ENCODE data around the gene EIF3K. TPM values are rescaled to one million over a fixed set of nuclear protein-coding genes. Genes with fewer than 3 reads are reported as not detected.
A peak's percentile ranks its signal among the peaks of the same experiment; 100 is the strongest.

EIF3K gene
- total and polyA plus RNA-seq, 2 of the 8 experiments (the other 6 are each of a cell fraction or from before 2014, with no cell fraction given) = 329 to 937 TPM

GRCh38 chr19:38682195-38682867 lies 63.3 kb downstream of the EIF3K start:
- 92% methylated on average over 11 of the region's 11 CpGs; no CpG with 5 or more reads in 1 of the 2 experiments for WGBS, 2 experiments (ENCODE audit: extremely low coverage in 1 of 2, insufficient coverage in 1 of 2, insufficient read length in 1 of 2, insufficient replicate concordance in 2 of 2, low coverage in 1 of 2, low lambda C conversion rate in 2 of 2, missing lambda C conversion rate in 1 of 2)
- TF ChIP-seq GTF2F1 (IDR thresholded peaks at IDR 0.05; ENCODE audit: borderline replicate concordance, low read depth, low read length) (no peak), KDM1A (IDR thresholded peaks at IDR 0.05; ENCODE audit: borderline replicate concordance, low read length) (peak; percentile 51; the same call in 1 of the 2 replicates)
- Histone ChIP-seq H3K4me2 (ENCODE audit: insufficient read depth in 1 of 2, low read depth in 2 of 2, low read length in 2 of 2) (peak overlapping the region in 1 of 2 experiments; percentile 26; a peak in 1 of 4 replicates), H3K4me1 (replicated peaks in 1 of 4; ENCODE audit: control insufficient read depth in 3 of 4, insufficient read depth in 4 of 4, low read length in 3 of 4) (peaks cover 28 to 47% (median 42%) of the 10 kb centered on the region in 4 experiments), H3K18ac (ENCODE audit: extremely low read depth, low read length) (peak overlapping the region; percentile 85; the same call in 1 of the 2 replicates), H3K4me3 (ENCODE audit: extremely low read depth in 1 of 4, insufficient read depth in 2 of 4, low read depth in 3 of 4, low read length in 4 of 4) (no peak overlapping the region), H3K79me2 (ENCODE audit: control insufficient read depth in 1 of 2, insufficient read depth in 2 of 2, low read length in 2 of 2) (peaks cover 15 to 90% of the 10 kb centered on the region in 2 experiments), H3K36me3 (ENCODE audit: control insufficient read depth in 2 of 4, insufficient read depth in 4 of 4, low read length in 3 of 4) (no peaks in the 10 kb centered on the region), H4K91ac (replicated peaks; ENCODE audit: insufficient read length, low read length) (no peak overlapping the region), H4K8ac (ENCODE audit: extremely low read depth, insufficient read depth, low read length) (peak overlapping the region; percentile 39; the same call in 1 of the 2 replicates), H2AFZ (ENCODE audit: low read length) (no peak overlapping the region), H3K9me3 (ENCODE audit: insufficient read depth in 2 of 2, low read depth in 1 of 2, low read length in 1 of 2) (no peaks in the 10 kb centered on the region), H3K4ac (replicated peaks; ENCODE audit: insufficient read length, low read depth, low read length) (no peak overlapping the region), H2BK12ac (ENCODE audit: low read depth, low read length) (peak overlapping the region; percentile 96), H3K27ac (ENCODE audit: low read depth, low read length) (peak overlapping the region; percentile 95), H3K56ac (replicated peaks; ENCODE audit: insufficient read length, low read depth, low read length) (no peak overlapping the region), H3K14ac (ENCODE audit: insufficient read length) (no peak overlapping the region), H2BK20ac (ENCODE audit: low read length) (peak overlapping the region; percentile 40; the same call in 1 of the 2 replicates), H3K79me1 (ENCODE audit: low read depth, low read length) (peaks cover 18% of the 10 kb centered on the region), H2BK15ac (ENCODE audit: low read length) (peak overlapping the region; percentile 18; the same call in 1 of the 2 replicates), H2AK5ac (ENCODE audit: low read depth, low read length) (peak overlapping the region; percentile 100), H3K23ac (ENCODE audit: insufficient read length) (no peak overlapping the region), H3K9ac (replicated peaks in 1 of 4; ENCODE audit: extremely low read depth in 1 of 4, low read depth in 3 of 4, low read length in 3 of 4) (no peak overlapping the region), H4K20me1 (replicated peaks in 1 of 2; ENCODE audit: control insufficient read depth in 1 of 2, insufficient read depth in 2 of 2, low read length in 2 of 2) (peaks cover 0 to 13% of the 10 kb centered on the region in 2 experiments), H2BK5ac (ENCODE audit: low read depth, low read length) (peak overlapping the region; percentile 90), H2BK120ac (replicated peaks; ENCODE audit: low read depth, low read length) (no peak overlapping the region), H3K23me2 (ENCODE audit: low read depth, low read length) (peaks cover 1% of the 10 kb centered on the region; the same call in 1 of the 2 replicates), H4K5ac (ENCODE audit: insufficient read length, low read depth, low read length) (no peak overlapping the region), H3K27me3 (replicated peaks in 1 of 4; ENCODE audit: control insufficient read depth in 3 of 4, extremely low read depth in 1 of 4, insufficient read depth in 3 of 4, low read length in 3 of 4) (no peaks in the 10 kb centered on the region)
- no peak for FAIRE-seq
- no peak for DNase-seq (ENCODE audit: low read depth in 1 of 2, low spot score in 2 of 2)
- ChIA-PET CTCF (ENCODE audit: partially characterized antibody) (interaction anchor here (0.7 to 3.8 kb wide), 7 partner anchors 10 to 48 kb away, joined by 3 to 17 read pairs (median 3); no protein-coding TSS in a partner anchor), POLR2A (ENCODE audit: partially characterized antibody) (interaction anchor here (0.7 to 23.4 kb wide), 12 partner anchors 8 to 62 kb away, joined by 3 to 495 read pairs (median 5); partner anchors contain the start of genes ACTN4 and CAPN12)

All from H1 (cell line).